Omental fat pad (tissue), 4 donors: ENCODE results near the gene MYCBPAP. TPM values are rescaled to one million over a fixed set of nuclear protein-coding genes. Genes with fewer than 3 reads are reported as not detected.

Experiments used
- ATAC-seq: fragments of 150-250 bp; one replicate; pipeline ENCODE4 v1.9.1; 2016; ENCODE audit warnings: mild to moderate bottlenecking, moderate library complexity; ENCODE audit not compliant: low FRiP score
- DNase-seq: peaks from one replicate; pipeline ENCODE4 v3.0.0-alpha.2; 2019; ENCODE audit warnings: low spot score
- total RNA-seq, 4 donors: library from RNA; depleted of rRNA; stranded (reverse); fragments of >200 nt; gene quantifications; one replicate each; pipeline ENCODE4 v1.1.0, GENCODE V29; 2016
- TF ChIP-seq, protein P1 (sequence below), 3 donors: fragments of 450-650 bp; IDR thresholded peaks; one replicate each; pipeline ENCODE4 v1.5.1; 2016 to 2017; ENCODE audit warnings: antibody characterized with exemption in 3 of 3, mild to moderate bottlenecking in 3 of 3, moderate library complexity in 2 of 3

The MYCBPAP gene
- total RNA-seq, 4 donors from 2014 or later: 0.36 to 1.9 (median 1.0) TPM; not detected in 1

DNA sequence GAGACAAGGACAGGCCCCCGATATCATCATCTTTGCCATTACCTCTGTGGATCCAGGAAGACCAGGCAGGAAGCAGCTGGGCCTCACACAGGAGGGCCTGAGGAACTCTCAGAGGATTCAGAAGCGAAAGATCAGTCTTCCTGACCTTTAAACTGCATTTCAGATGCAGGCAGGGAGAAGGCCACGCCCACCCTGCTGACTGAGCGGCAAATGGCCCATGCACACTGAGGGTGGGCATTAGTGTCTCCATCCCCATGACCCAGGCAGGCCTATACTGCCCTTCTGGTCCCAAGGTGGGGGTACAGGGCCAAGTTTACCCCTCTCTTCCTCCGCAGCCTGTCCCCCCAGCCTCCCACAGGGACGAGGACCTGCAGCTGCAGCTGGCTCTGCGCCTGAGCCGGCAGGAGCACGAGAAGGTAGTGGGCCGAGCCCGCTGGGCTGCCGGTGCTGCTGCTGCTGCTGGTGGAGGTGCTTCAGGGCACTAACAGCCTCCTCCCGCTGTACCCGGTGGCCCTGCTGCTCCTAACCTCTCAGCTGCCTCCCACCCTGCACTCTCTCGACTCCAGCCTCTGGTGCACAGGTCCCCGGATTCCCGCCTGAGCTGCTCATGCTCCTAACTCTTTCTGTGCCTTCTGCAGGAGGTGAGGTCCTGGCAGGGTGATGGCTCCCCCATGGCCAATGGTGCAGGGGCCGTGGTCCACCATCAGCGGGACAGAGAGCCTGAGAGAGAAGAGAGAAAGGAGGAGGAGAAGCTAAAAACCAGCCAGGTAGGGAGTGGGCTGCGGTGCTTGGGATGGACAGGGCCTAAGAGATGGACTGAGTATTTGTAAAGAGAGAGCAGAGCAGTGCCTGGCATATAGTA lies 30.5 kb downstream of the MYCBPAP start:
- ATAC-seq: no peak
- TF ChIP-seq, protein P1, sequence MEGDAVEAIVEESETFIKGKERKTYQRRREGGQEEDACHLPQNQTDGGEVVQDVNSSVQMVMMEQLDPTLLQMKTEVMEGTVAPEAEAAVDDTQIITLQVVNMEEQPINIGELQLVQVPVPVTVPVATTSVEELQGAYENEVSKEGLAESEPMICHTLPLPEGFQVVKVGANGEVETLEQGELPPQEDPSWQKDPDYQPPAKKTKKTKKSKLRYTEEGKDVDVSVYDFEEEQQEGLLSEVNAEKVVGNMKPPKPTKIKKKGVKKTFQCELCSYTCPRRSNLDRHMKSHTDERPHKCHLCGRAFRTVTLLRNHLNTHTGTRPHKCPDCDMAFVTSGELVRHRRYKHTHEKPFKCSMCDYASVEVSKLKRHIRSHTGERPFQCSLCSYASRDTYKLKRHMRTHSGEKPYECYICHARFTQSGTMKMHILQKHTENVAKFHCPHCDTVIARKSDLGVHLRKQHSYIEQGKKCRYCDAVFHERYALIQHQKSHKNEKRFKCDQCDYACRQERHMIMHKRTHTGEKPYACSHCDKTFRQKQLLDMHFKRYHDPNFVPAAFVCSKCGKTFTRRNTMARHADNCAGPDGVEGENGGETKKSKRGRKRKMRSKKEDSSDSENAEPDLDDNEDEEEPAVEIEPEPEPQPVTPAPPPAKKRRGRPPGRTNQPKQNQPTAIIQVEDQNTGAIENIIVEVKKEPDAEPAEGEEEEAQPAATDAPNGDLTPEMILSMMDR (IDR thresholded peaks at IDR 0.05): no peak
- DNase-seq: no peak

DNA sequence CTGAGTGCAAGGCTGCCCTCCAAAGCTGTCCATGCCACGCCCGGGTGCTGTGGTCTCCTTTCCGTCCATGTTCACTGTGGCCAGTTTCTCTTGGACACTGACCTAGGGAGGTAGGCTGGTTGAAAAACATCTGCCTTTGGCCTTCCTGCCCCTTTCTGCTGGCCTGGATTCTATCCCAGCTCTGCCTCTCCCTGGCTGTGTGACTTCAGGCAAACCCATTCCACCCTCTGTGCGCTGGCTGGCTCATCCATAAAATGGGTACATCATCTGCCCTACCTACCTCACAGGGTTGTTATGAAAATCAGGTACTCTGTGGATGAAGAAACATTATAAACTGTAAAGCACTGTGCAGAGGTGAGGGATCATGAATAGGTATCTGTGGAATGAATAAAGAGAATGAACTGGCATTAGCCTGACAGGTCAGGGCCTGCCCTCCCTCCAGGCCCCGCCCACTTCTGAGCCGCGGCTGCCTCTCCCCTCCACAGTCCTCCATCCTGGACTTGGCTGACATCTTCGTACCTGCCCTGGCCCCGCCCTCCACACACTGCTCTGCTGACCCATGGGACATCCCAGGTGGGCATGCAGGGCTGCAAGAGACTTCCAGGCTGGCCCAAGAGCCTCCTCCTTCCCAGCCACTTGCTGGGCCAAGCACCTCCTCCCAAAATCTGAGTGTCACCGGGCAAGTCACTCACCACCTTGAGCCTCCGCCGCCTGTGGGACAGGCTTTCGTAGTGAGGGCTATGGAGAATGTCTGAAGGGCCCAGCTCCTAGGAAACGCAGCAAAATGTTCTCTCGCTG lies 31.7 kb downstream of the MYCBPAP start:
- ATAC-seq (no peak), DNase-seq (no peak)
- TF ChIP-seq, protein P1 (IDR thresholded peaks at IDR 0.05): no peak

DNA sequence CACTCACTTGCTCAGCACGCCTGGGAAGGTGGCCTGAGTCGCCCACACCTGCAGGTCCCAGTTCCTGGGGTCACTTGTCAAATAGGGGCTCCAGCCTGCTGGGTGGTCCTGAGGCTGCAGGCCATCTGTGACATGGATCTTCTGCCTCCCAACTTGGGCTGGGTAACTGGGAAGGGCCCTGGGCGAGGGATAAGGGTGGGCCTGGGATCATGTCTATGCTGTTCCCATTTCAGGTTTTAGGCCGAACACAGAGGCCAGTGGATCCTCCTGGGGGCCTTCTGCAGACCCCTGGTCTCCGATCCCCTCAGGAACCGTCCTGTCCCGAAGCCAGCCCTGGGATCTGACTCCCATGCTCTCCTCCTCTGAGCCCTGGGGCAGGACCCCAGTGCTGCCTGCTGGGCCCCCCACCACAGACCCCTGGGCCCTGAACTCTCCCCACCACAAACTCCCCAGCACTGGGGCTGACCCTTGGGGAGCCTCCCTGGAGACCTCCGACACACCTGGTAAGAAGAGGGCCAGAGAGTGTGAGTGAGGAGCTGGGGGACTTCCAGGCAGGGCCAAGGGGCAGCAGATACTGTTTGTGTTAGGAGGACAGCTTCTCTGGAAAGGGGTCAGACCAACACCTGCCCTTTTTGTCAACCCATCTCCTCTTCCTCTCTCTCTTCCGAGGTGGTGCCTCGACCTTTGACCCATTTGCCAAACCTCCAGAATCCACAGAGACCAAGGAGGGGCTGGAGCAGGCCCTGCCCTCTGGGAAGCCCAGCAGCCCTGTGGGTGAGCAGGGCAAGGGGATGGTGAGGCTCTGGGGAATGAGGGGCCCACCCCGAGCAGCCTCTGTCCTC lies 32.5 kb downstream of the MYCBPAP start:
- TF ChIP-seq, protein P1 (IDR thresholded peaks at IDR 0.05): no peak
- ATAC-seq (no peak), DNase-seq (no peak)

DNA sequence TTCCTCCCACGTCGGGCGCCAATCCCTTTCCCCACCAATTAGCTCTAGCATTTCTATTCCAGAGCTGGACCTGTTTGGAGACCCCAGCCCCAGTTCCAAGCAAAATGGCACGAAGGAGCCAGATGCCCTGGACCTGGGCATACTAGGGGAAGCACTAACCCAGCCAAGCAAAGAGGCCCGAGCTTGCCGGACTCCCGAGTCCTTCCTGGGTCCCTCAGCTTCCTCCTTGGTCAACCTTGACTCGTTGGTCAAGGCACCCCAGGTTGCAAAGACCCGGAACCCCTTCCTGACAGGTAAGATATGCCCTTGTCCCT lies 33.1 kb downstream of the MYCBPAP start:
- no peak for ATAC-seq
- DNase-seq: no peak
- TF ChIP-seq, protein P1 (IDR thresholded peaks at IDR 0.05): no peak

DNA sequence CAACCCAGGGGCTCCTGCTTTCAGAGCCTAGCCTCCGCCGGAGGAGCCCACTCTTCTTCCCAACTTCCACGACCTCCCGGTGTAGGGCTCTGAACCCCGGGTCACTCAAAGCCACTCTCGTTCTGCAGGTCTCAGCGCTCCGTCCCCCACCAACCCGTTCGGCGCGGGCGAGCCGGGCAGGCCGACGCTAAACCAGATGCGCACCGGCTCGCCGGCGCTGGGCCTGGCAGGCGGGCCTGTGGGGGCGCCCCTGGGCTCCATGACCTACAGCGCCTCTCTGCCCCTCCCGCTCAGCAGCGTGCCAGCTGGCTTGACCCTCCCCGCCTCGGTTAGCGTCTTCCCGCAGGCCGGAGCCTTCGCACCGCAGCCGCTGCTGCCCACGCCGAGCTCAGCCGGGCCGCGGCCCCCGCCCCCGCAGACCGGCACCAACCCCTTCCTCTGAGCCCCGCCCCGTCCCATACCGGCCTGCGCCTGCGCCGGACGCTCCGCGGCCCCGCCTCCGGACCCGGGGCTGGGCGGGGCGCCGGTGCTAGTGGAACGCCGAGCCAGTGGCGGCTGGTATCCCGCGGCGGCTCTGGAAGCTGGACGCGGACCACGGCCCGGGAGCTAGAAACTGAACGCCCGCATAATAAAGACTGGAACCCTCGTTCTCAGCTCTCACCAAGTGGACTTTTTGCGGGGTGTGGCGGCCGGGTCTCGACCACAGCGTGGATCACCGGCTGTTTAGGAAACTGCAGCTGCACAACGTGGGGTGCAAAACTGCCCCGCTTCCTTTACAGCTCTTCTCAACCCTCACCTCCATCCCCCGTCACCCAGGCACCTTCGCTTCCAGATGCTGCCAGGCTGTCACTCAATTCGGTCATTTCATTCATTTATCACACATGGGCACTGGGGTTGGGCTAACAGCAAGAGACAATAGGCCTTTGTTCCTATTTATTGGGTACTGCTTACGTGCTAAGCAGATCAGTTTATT lies 33.8 kb downstream of the MYCBPAP start:
- TF ChIP-seq, protein P1 (IDR thresholded peaks at IDR 0.05): no peak
- ATAC-seq (peak; percentile 90), DNase-seq (peak; percentile 59)
